OCI-LY3 (cell line): ENCODE measurements around the gene KIAA0319L.

Experiments
- CTCF ChIP-seq: fragments of 200-600, 300-600 bp; sonication (generic); IDR thresholded peaks from 2 replicates; pipeline ENCODE4 v1.5.1; 2014; ENCODE audit warnings: antibody characterized with exemption, low read length, low read depth
- EZH2phosphoT487 ChIP-seq: fragments of 200-600 bp; shearing (Covaris generic); IDR thresholded peaks from 2 replicates; pipeline ENCODE4 v1.6.1; 2018; ENCODE audit warnings: antibody characterized with exemption, mixed run types, low read depth

- TF ChIP-seq CTCF, result no peak
- no peak for TF ChIP-seq EZH2phosphoT487
Measured at GRCh38 chr1:35555601-35556477, 1.4 kb downstream of the KIAA0319L start.
